Prostate gland (tissue), 2 donors: ENCODE results near the gene APOBEC4.

Source experiments
- POLR2AphosphoS5 ChIP-seq: sonication (generic); formaldehyde crosslinking; IDR thresholded peaks from one replicate; pipeline ENCODE4 v1.6.1; 2017; ENCODE audit warnings: antibody characterized with exemption
- TF ChIP-seq, protein P1 (sequence below), 4 experiments: fragments of 200-600 bp in 2 of 4; fragments of 450-650 bp in 2 of 4; sonication (generic) in 2 of 4; IDR thresholded peaks; 1 replicate in 3 of 4; 2 replicates in 1 of 4; pipeline ENCODE4 v1.5.1; 2016 to 2019; ENCODE audit warnings: antibody characterized with exemption in 4 of 4, mild to moderate bottlenecking in 2 of 4, moderate library complexity in 2 of 4

- TF ChIP-seq, protein P1, sequence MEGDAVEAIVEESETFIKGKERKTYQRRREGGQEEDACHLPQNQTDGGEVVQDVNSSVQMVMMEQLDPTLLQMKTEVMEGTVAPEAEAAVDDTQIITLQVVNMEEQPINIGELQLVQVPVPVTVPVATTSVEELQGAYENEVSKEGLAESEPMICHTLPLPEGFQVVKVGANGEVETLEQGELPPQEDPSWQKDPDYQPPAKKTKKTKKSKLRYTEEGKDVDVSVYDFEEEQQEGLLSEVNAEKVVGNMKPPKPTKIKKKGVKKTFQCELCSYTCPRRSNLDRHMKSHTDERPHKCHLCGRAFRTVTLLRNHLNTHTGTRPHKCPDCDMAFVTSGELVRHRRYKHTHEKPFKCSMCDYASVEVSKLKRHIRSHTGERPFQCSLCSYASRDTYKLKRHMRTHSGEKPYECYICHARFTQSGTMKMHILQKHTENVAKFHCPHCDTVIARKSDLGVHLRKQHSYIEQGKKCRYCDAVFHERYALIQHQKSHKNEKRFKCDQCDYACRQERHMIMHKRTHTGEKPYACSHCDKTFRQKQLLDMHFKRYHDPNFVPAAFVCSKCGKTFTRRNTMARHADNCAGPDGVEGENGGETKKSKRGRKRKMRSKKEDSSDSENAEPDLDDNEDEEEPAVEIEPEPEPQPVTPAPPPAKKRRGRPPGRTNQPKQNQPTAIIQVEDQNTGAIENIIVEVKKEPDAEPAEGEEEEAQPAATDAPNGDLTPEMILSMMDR (IDR thresholded peaks at IDR 0.05): no peak
- TF ChIP-seq POLR2AphosphoS5: no peak
These were observed 53.0 kb downstream of the APOBEC4 start for GRCh38 chr1:183600136-183600535.
